NCI-H2196 (cell line): ENCODE results near the gene DCBLD2.
"Not testable (repeated sequence)": the region's sequence is repeated elsewhere in the genome, so short reads cannot be mapped to it uniquely, and the experiment has no call there.

ENCODE experiments used
- DNase-seq: peaks from one replicate; lab custom pipeline; 2025; ENCODE audit not compliant: unreplicated experiment; lab: John Stamatoyannopoulos, UW

Gene DCBLD2

GRCh38 chr3:98831060-98831459 is 70.4 kb downstream of the DCBLD2 start:
- DNase-seq, result not testable (repeated sequence)

GRCh38 chr3:98829246-98829832 is 72.2 kb downstream of the DCBLD2 start:
- DNase-seq, result no peak

- DNase-seq, result no peak
Measured at GRCh38 chr3:98827221-98827920, 74.1 kb downstream of the DCBLD2 start.

- no peak for DNase-seq
Measured at GRCh38 chr3:98826126-98826525, 75.4 kb downstream of the DCBLD2 start.

- DNase-seq, result no peak
Measured at GRCh38 chr3:98824256-98824655, 77.2 kb downstream of the DCBLD2 start.

- no peak for DNase-seq
Measured at GRCh38 chr3:98823791-98824190, 77.7 kb downstream of the DCBLD2 start.

GRCh38 chr3:98821063-98821462 is 80.4 kb downstream of the DCBLD2 start:
- no peak for DNase-seq

- peak; percentile 68 for DNase-seq
Measured at GRCh38 chr3:98817547-98818041, 83.9 kb downstream of the DCBLD2 start.

GRCh38 chr3:98814817-98815420 is 86.6 kb downstream of the DCBLD2 start:
- DNase-seq, result no peak

GRCh38 chr3:98812851-98813374 is 88.6 kb downstream of the DCBLD2 start:
- DNase-seq, result peak; percentile 43

GRCh38 chr3:98811048-98811447 is 90.4 kb downstream of the DCBLD2 start:
- no peak for DNase-seq

- DNase-seq, result no peak
Measured at GRCh38 chr3:98809557-98809956, 91.9 kb downstream of the DCBLD2 start.

GRCh38 chr3:98808071-98808470 is 93.4 kb downstream of the DCBLD2 start:
- DNase-seq, result no peak

GRCh38 chr3:98807561-98807960 is 93.9 kb downstream of the DCBLD2 start:
- DNase-seq, result no peak

- no peak for DNase-seq
Measured at GRCh38 chr3:98807011-98807410, 94.5 kb downstream of the DCBLD2 start.

GRCh38 chr3:98806521-98806920 is 95.0 kb downstream of the DCBLD2 start:
- no peak for DNase-seq

GRCh38 chr3:98805571-98805970 is 95.9 kb downstream of the DCBLD2 start:
- no peak for DNase-seq

GRCh38 chr3:98801043-98801747 is 100.3 kb downstream of the DCBLD2 start:
- no peak for DNase-seq

GRCh38 chr3:98800401-98800800 is 101.1 kb downstream of the DCBLD2 start:
- no peak for DNase-seq

- no peak for DNase-seq
Measured at GRCh38 chr3:98799479-98799878, 102.0 kb downstream of the DCBLD2 start.

GRCh38 chr3:98798820-98799219 is 102.7 kb downstream of the DCBLD2 start:
- DNase-seq, result no peak
